SK-N-SH treated with all-trans-retinoic acid at 6 μM for 48 hours (cell line): ENCODE measurements around the gene ENO2.
"Not testable (repeated sequence)": the region's sequence is repeated elsewhere in the genome, so short reads cannot be mapped to it uniquely, and the experiment has no call there.

ENCODE experiments used
- ATAC-seq: fragments of 200-7000 bp; cut with Tn5 transposase; 3 replicates; pipeline ENCODE4 v1.9.1; 2020; ENCODE audit warnings: mild to moderate bottlenecking, moderate library complexity
- ARNTL ChIP-seq: fragments of 450-650 bp; formaldehyde crosslinking; IDR thresholded peaks from 2 replicates; pipeline ENCODE4 v1.5.0; 2020; ENCODE audit warnings: low read depth, mild to moderate bottlenecking, moderate library complexity, borderline replicate concordance
- BACH2 ChIP-seq: fragments of 250-450 bp; sonication (Bioruptor Pico); IDR thresholded peaks from 2 replicates; pipeline ENCODE4 v1.9.0; 2021; ENCODE audit warnings: mild to moderate bottlenecking, borderline replicate concordance
- CSDC2 ChIP-seq: fragments of 250-450 bp; sonication (Bioruptor Pico); IDR thresholded peaks from 2 replicates; pipeline ENCODE4 v1.5.0; 2020; ENCODE audit warnings: mild to moderate bottlenecking, moderate library complexity
- CSRNP3 ChIP-seq: fragments of 250-450 bp; sonication (Bioruptor Pico); IDR thresholded peaks from 2 replicates; pipeline ENCODE4 v1.5.1; 2021; ENCODE audit warnings: mild to moderate bottlenecking, moderate library complexity
- ESRRG ChIP-seq: fragments of 250-450 bp; sonication (Bioruptor Pico); IDR thresholded peaks from 2 replicates; pipeline ENCODE4 v1.6.1; 2021; ENCODE audit warnings: mild to moderate bottlenecking
- GLIS3 ChIP-seq: fragments of 250-450 bp; sonication (Bioruptor Pico); IDR thresholded peaks from 2 replicates; pipeline ENCODE4 v1.5.0; 2020; ENCODE audit warnings: mild to moderate bottlenecking, moderate library complexity
- ISL1 ChIP-seq: fragments of 250-450 bp; sonication (Bioruptor Pico); IDR thresholded peaks from 2 replicates; pipeline ENCODE4 v2.1.2; 2022; ENCODE audit warnings: mild to moderate bottlenecking, moderate library complexity
- OSR1 ChIP-seq: fragments of 250-450 bp; sonication (Bioruptor Pico); IDR thresholded peaks from 2 replicates; pipeline ENCODE4 v1.8.0; 2022; ENCODE audit warnings: moderate library complexity, mild to moderate bottlenecking, inconsistent platforms
- PATZ1 ChIP-seq: fragments of 250-450 bp; sonication (Bioruptor Pico); IDR thresholded peaks from 2 replicates; pipeline ENCODE4 v1.8.0; 2020; ENCODE audit warnings: mild to moderate bottlenecking, moderate library complexity, borderline replicate concordance
- PPARA ChIP-seq: fragments of 250-450 bp; sonication (Bioruptor Pico); IDR thresholded peaks from 2 replicates; pipeline ENCODE4 v1.5.0; 2020; ENCODE audit warnings: mild to moderate bottlenecking, borderline replicate concordance
- TCF4 ChIP-seq: fragments of 250-450 bp; sonication (Bioruptor Pico); IDR thresholded peaks from 2 replicates; pipeline ENCODE4 v1.8.0; 2021; ENCODE audit warnings: mild to moderate bottlenecking, moderate library complexity, borderline replicate concordance
- TOX ChIP-seq: fragments of 250-450 bp; sonication (Bioruptor Pico); IDR thresholded peaks from 2 replicates; pipeline ENCODE4 v1.8.0; 2021; ENCODE audit warnings: mild to moderate bottlenecking, moderate library complexity, borderline replicate concordance
- TSHZ2 ChIP-seq: fragments of 250-450 bp; sonication (Bioruptor Pico); IDR thresholded peaks from 2 replicates; pipeline ENCODE4 v1.5.0; 2020; ENCODE audit warnings: mild to moderate bottlenecking, moderate library complexity
- ZC3H10 ChIP-seq: fragments of 250-450 bp; sonication (Bioruptor Pico); IDR thresholded peaks from 2 replicates; pipeline ENCODE4 v1.5.1; 2021; ENCODE audit warnings: mild to moderate bottlenecking, moderate library complexity
- ZFP3 ChIP-seq: fragments of 250-450 bp; sonication (Bioruptor Pico); IDR thresholded peaks from 2 replicates; pipeline ENCODE4 v1.5.0; 2020; ENCODE audit warnings: mild to moderate bottlenecking, moderate library complexity
- ZFP30 ChIP-seq: fragments of 450-650 bp; formaldehyde crosslinking; IDR thresholded peaks from 2 replicates; pipeline ENCODE4 v1.5.0; 2022; ENCODE audit warnings: mild to moderate bottlenecking, moderate library complexity
- ZNF565 ChIP-seq: fragments of 450-650 bp; formaldehyde crosslinking; conservative IDR thresholded peaks from 2 replicates; pipeline ENCODE4 v1.5.0; 2020; ENCODE audit warnings: low read depth, mild to moderate bottlenecking, moderate library complexity
- ZNF70 ChIP-seq: fragments of 450-650 bp; formaldehyde crosslinking; IDR thresholded peaks from 2 replicates; pipeline ENCODE4 v1.5.0; 2020; ENCODE audit warnings: mild to moderate bottlenecking, moderate library complexity
- ZNF8 ChIP-seq: fragments of 450-650 bp; formaldehyde crosslinking; IDR thresholded peaks from 2 replicates; pipeline ENCODE4 v1.5.0; 2020; ENCODE audit warnings: mild to moderate bottlenecking, moderate library complexity
- TF ChIP-seq, protein P1 (sequence below): fragments of 250-450 bp; sonication (Bioruptor Pico); IDR thresholded peaks from 2 replicates; pipeline ENCODE4 v1.8.0; 2021; ENCODE audit warnings: low read depth, mild to moderate bottlenecking, moderate library complexity, borderline replicate concordance

The ENO2 gene

GRCh38 chr12:6888360-6888759 is 26.0 kb upstream of the ENO2 start:
- no peak for ATAC-seq

DNA sequence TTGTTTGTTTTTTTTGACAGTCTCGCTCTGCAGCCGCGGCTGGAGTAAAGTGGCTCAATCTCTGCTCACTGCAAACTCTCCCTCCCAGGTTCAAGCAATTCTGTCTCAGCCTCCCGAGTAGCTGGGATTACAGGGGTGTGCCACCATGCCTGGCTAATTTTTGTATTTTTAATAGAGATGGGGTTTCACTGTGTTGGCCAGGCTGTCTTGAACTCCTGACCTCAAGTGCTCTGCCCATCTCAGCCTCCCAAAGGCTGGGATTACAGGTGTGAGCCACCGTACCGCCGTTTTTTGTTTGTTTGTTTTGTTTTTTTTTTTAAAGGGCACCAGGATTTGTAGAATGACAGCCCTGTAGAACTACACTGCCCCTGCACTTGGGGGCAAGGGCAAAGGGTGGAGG is 25.6 kb upstream of the ENO2 start:
- ATAC-seq = not testable (repeated sequence)

More at GRCh38 chr12:6888360-6888759, 26.0 kb upstream of the ENO2 start:
- TF ChIP-seq PPARA = no peak
- TF ChIP-seq TCF4 = no peak
- TF ChIP-seq OSR1 = no peak
- no peak for TF ChIP-seq ZFP30 (CRISPR knock-in tag)
- no peak for TF ChIP-seq CSDC2 (CRISPR knock-in tag)
- TF ChIP-seq ZFP3 (CRISPR knock-in tag) = no peak
- TF ChIP-seq, protein P1, sequence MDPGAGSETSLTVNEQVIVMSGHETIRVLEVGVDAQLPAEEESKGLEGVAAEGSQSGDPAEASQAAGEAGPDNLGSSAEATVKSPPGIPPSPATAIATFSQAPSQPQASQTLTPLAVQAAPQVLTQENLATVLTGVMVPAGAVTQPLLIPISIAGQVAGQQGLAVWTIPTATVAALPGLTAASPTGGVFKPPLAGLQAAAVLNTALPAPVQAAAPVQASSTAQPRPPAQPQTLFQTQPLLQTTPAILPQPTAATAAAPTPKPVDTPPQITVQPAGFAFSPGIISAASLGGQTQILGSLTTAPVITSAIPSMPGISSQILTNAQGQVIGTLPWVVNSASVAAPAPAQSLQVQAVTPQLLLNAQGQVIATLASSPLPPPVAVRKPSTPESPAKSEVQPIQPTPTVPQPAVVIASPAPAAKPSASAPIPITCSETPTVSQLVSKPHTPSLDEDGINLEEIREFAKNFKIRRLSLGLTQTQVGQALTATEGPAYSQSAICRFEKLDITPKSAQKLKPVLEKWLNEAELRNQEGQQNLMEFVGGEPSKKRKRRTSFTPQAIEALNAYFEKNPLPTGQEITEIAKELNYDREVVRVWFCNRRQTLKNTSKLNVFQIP (CRISPR knock-in tag) = no peak
- no peak for TF ChIP-seq ZNF70 (CRISPR knock-in tag)
- no peak for TF ChIP-seq ISL1 (CRISPR knock-in tag)
- no peak for TF ChIP-seq PATZ1 (CRISPR knock-in tag)
- no peak for TF ChIP-seq ZNF565 (CRISPR knock-in tag)
- no peak for TF ChIP-seq ZC3H10 (CRISPR knock-in tag)

- ATAC-seq = not testable (repeated sequence)
These were observed 24.4 kb upstream of the ENO2 start for GRCh38 chr12:6889775-6890573.

GRCh38 chr12:6890789-6891645 is 23.4 kb upstream of the ENO2 start:
- TF ChIP-seq PPARA (no peak), ZNF565 (CRISPR knock-in tag) (no peak), ZNF70 (CRISPR knock-in tag) (no peak), CSRNP3 (no peak), TCF4 (no peak), TSHZ2 (CRISPR knock-in tag) (no peak), ZFP3 (CRISPR knock-in tag) (no peak), BACH2 (CRISPR knock-in tag) (no peak), ARNTL (CRISPR knock-in tag) (no peak), ZC3H10 (CRISPR knock-in tag) (no peak), ZFP30 (CRISPR knock-in tag) (no peak), OSR1 (no peak), GLIS3 (CRISPR knock-in tag) (no peak), TOX (CRISPR knock-in tag) (no peak), ESRRG (CRISPR knock-in tag) (no peak), ZNF8 (CRISPR knock-in tag) (no peak), PATZ1 (CRISPR knock-in tag) (no peak)
- TF ChIP-seq, protein P1 (CRISPR knock-in tag) = no peak
- peak; percentile 99 for ATAC-seq
